Right renal pelvis (tissue), 4 donors: ENCODE data around the gene FOXM1. TPM values are rescaled to one million over a fixed set of nuclear protein-coding genes. Genes with fewer than 3 reads are reported as not detected.

Experiments used
- DNase-seq, 4 donors: peaks; one replicate each; pipeline ENCODE4 v3.0.0-alpha.2; 2013; ENCODE audit warnings: low read depth in 4 of 4, low spot score in 3 of 4, missing footprints in 1 of 4
- polyA plus RNA-seq, 4 donors: library from polyadenylated mRNA; unstranded; fragments of 120-200 nt; gene quantifications; one replicate each; pipeline ENCODE4 v1.2.1, GENCODE V29; 2013; ENCODE audit not compliant: insufficient read length in 4 of 4

Gene FOXM1
- polyA plus RNA-seq, 4 donors: 26.6 to 31.3 (median 29.8) TPM

- no peak for DNase-seq
Observed at GRCh38 chr12:2841056-2841650, 35.8 kb downstream of the FOXM1 start.

- no peak for DNase-seq
Observed at GRCh38 chr12:2836574-2836973, 40.4 kb downstream of the FOXM1 start.

GRCh38 chr12:2835691-2836403 lies 41.1 kb downstream of the FOXM1 start:
- DNase-seq: no peak

- peak in 1 of 4 donors; percentile 74 for DNase-seq
Observed at GRCh38 chr12:2834581-2835491, 42.1 kb downstream of the FOXM1 start, which contains the start of gene NRIP2. Gene NRIP2 (minus strand): TSS chr12:2835035. CDS start chr12:2834983, 52 bp downstream.

- DNase-seq: no peak
Observed at GRCh38 chr12:2833810-2834209, 43.2 kb downstream of the FOXM1 start.

GRCh38 chr12:2833327-2833726 lies 43.6 kb downstream of the FOXM1 start:
- no peak for DNase-seq

GRCh38 chr12:2832550-2833127 lies 44.3 kb downstream of the FOXM1 start:
- no peak for DNase-seq

- no peak for DNase-seq
Observed at GRCh38 chr12:2829275-2829674, 47.7 kb downstream of the FOXM1 start.

- no peak for DNase-seq
Observed at GRCh38 chr12:2826721-2827515, 50.1 kb downstream of the FOXM1 start.

- DNase-seq: no peak
Observed at GRCh38 chr12:2826036-2826435, 50.9 kb downstream of the FOXM1 start.

GRCh38 chr12:2825132-2825531 lies 51.8 kb downstream of the FOXM1 start:
- no peak for DNase-seq

- DNase-seq: no peak
Observed at GRCh38 chr12:2824541-2824940, 52.4 kb downstream of the FOXM1 start.

- no peak for DNase-seq
Observed at GRCh38 chr12:2823483-2823882, 53.5 kb downstream of the FOXM1 start.

- no peak for DNase-seq
Observed at GRCh38 chr12:2820432-2820831, 56.5 kb downstream of the FOXM1 start.

GRCh38 chr12:2819810-2820209 lies 57.2 kb downstream of the FOXM1 start:
- no peak for DNase-seq

- DNase-seq: no peak
Observed at GRCh38 chr12:2813214-2814185, 63.5 kb downstream of the FOXM1 start.

- peak; percentile 98 to 99 (median 98) for DNase-seq
Observed at GRCh38 chr12:2812290-2813213, 64.4 kb downstream of the FOXM1 start, which contains the start of gene ITFG2. Gene ITFG2 (plus strand): TSS chr12:2812668. CDS start chr12:2812761, 93 bp downstream.

GRCh38 chr12:2811801-2812200 lies 65.2 kb downstream of the FOXM1 start:
- no peak for DNase-seq
